Esophagus muscularis mucosa (tissue), 3 donors: ENCODE measurements around the gene PSMB9.

Experiments
- CTCF ChIP-seq, 3 experiments: fragments of 200-600 bp in 2 of 3; fragments of 450-650 bp in 1 of 3; sonication (generic) in 2 of 3; IDR thresholded peaks; one replicate each; pipeline ENCODE4 v1.5.1; 2017 to 2019; ENCODE audit warnings: antibody characterized with exemption in 3 of 3, mild to moderate bottlenecking in 2 of 3, moderate library complexity in 1 of 3
- EP300 ChIP-seq: sonication (generic); formaldehyde crosslinking; IDR thresholded peaks from one replicate; pipeline ENCODE4 v1.6.1; 2017; ENCODE audit warnings: antibody characterized with exemption

- no peak for TF ChIP-seq CTCF (IDR thresholded peaks at IDR 0.05)
- TF ChIP-seq EP300: no peak
Measured at GRCh38 chr6:32843331-32843978, 10.5 kb upstream of the PSMB9 start.
